NCI-H446 treated with DMSO at 0.1 percent for 48 hours (cell line): Measurements from ENCODE around the gene LMNA.

ENCODE experiments used
- DNase-seq: peaks from one replicate; lab custom pipeline; 2025; lab: John Stamatoyannopoulos, UW

Gene LMNA

GRCh38 chr1:156143765-156144489, 29.4 kb downstream of the LMNA start:
- no peak for DNase-seq

GRCh38 chr1:156144742-156145141, 30.2 kb downstream of the LMNA start:
- DNase-seq, result no peak

DNA sequence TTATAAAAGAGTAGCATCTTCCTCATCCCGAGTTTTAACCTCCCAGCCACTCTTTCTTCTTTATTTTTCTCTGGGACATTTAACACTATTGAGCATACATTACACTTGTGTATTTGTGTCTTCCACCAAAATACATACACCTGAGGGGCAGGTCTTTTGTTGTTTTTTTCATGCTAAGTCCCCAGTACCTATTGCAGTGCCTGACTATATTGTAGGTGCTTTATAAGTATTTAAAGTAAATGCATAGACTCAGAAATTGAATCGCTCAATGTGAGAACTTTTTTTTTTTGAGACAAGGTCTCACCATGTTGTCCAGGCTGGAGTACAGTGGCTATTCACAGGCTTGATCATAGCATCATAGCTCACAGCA, 31.1 kb downstream of the LMNA start:
- no peak for DNase-seq

GRCh38 chr1:156146020-156146768, 31.7 kb downstream of the LMNA start:
- peak; percentile 73 for DNase-seq

GRCh38 chr1:156146769-156147405, 32.4 kb downstream of the LMNA start:
- DNase-seq, result no peak

DNA sequence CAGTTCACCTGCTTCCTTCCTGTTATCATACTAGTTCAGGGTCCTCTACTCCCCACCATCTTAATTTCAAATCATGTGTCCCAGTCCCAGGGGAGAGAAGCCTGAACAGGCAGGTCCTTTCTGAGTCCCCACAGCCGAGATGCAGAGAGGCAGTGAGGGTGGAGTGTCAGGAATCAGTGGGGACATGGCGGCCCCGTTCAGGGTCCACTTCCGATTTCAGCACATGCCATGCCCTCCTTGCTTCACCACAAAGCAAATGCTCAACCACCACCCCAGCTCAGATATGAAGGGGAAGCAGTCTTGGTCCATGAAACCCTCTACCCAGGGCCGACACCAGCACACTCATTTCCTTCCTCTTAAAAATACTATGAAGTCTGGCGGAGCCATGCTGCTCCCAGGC, 33.7 kb downstream of the LMNA start:
- DNase-seq, result no peak

- DNase-seq, result no peak
These were observed 35.1 kb downstream of the LMNA start for GRCh38 chr1:156149374-156150332.

- DNase-seq, result no peak
These were observed 36.0 kb downstream of the LMNA start for GRCh38 chr1:156150333-156151011.

- no peak for DNase-seq
These were observed 36.7 kb downstream of the LMNA start for GRCh38 chr1:156151093-156151688.

GRCh38 chr1:156152628-156153027, 38.1 kb downstream of the LMNA start:
- no peak for DNase-seq

- no peak for DNase-seq
These were observed 38.9 kb downstream of the LMNA start, which contains the start of gene SEMA4A for GRCh38 chr1:156153362-156153761. SEMA4A (plus strand) TSS chr1:156153585; CDS start chr1:156154579, 994 bp downstream.

DNA sequence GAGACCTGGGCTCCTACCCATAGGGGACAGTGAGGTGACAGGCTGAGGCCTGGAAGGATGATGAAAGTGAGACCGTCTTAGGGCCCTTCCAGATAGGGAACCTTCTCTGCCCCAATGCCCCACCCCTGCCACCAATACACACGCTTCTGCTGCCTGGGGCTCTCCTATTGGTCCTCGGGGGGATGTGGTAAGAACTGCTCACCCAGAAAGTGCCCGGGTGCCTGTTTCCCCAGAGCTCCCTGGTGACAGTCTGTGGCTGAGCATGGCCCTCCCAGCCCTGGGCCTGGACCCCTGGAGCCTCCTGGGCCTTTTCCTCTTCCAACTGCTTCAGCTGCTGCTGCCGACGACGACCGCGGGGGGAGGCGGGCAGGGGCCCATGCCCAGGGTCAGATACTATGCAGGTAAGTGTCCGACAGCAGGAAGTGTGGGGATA, 39.8 kb downstream of the LMNA start:
- DNase-seq, result no peak

DNA sequence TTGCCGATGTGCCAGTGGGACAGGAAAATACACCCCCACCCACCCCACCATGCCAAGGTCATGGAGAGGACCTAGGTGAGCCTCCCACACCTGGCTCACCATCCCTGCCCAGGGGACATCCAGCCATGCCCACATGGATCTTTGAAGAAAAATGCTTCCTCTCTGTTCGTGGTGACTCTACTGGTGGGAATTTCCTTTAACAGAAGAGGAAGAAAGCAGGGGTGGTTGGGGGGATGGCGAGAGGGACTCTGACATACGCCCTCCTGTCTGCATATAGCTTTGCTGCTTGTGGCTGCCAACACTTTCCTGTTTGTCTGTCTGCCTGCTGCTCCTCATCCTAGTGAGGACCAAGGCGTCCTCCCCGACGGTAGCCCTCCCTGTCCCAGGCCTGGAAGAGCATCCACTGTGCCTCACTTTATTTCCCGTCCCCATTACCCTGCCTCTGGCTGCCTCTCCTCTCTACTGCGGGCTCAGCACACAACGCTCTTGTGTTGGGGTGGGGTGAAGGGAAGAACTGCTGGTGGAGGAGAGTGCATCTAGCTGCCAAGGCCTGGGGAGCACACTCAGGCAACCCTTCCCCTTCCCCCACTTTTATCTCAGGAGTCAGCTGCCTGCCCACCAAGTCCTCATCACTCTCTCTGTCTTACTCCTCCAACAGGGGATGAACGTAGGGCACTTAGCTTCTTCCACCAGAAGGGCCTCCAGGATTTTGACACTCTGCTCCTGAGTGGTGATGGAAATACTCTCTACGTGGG, 41.4 kb downstream of the LMNA start:
- DNase-seq, result no peak

GRCh38 chr1:156157506-156157905, 43.0 kb downstream of the LMNA start:
- DNase-seq, result no peak

- no peak for DNase-seq
These were observed 43.5 kb downstream of the LMNA start for GRCh38 chr1:156157966-156158365.

- DNase-seq, result no peak
These were observed 45.7 kb downstream of the LMNA start for GRCh38 chr1:156160000-156160742.

DNA sequence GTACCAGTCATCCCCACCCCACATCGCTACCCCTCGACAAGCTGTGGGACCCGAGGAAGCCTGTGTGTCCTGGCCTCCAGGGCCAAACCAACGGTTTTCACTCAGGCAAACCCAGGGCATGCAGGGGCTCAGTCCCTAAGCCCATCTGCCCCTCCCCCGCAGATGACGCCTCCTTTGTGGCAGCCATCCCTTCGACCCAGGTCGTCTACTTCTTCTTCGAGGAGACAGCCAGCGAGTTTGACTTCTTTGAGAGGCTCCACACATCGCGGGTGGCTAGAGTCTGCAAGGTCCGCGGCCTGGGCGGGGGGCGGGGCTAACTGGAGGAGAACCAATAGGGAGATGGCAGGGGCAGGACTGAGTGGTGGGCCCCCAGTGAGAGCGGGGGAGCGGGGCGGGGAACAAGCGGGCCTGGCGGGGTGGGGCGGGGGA, 46.2 kb downstream of the LMNA start:
- peak; percentile 31 for DNase-seq

DNA sequence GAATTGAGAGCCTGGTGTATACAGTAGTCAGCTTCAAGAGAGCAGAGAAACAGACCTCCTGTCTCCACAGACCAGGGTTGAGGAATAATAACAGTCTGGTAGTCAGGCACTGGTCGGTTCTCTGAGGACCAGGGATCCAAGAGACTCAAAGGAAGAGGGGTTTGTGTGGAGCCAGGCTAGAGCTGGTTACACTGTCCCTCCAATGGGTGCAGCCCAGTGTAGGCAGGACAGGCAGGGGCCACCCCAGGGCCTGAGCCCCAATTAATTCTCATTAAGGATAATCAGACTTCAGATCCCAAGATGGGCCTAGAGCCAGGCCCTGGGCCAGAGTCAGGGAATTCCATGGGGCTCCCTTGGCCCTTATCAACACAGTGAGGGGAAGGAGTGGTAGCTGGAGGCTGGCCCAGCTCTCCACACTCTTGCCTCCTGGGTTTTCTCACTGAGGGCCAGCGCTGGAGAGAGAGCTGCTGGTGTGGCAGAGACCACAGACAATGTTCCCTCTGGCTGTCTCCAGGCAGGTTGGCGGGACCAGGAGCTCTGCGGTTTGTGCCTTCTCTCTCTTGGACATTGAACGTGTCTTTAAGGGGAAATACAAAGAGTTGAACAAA, 48.0 kb downstream of the LMNA start:
- no peak for DNase-seq

DNA sequence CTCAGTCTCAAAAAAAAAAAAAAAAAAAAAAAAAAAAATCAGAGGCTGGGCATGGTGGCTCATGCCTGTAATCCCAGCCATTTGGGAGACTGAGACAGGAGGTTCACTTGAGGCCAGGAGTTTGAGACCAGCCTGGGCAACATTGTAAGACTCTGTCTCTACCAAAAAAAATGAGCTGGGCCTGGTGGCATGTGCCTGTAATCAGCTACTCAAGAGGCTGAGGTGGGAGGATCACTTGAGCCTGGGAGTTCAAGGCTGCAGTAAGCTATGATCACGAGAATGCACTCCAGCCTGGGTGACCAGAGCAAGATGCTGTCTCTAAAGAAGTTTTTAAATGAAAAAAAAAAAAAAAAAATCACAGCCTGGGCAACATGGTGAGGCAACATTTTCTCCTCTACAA, 49.2 kb downstream of the LMNA start:
- no peak for DNase-seq
